GM12874 (cell line): ENCODE data around the gene HES4.

Experiments
- TF ChIP-seq, protein P1 (sequence below): IDR thresholded peaks from 2 replicates; pipeline ENCODE4 v1.5.1; 2011; ENCODE audit warnings: low read depth, mild to moderate bottlenecking, control low read depth, low read length, moderate library complexity; ENCODE audit not compliant: insufficient read depth

HES4 gene

DNA sequence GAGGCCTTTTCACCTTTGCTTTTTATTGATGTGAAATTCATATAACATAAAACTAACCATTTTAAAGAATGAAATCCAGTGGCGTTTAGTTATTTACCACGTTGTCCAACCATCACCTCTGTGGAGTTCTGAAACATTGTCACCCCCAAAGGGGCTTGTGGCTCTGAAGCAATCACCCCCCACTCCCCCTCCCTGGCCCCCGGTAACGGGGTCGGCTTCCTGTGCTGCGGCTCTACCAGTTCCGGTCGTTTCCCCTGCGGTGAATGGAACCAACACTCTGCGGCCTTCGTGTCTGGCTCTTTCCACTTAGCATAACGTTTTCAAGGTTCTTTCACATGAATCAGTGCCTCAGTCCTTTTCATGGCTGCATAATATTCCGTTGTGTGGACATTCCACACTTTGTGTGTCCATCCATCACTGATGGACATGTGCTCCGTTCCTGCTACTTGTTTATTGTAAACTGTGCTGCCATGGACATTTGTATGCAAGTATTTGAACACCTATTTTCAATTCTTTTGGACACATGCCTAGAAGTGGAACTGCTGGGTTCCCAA lies 11.6 kb upstream of the HES4 start:
- TF ChIP-seq, protein P1, sequence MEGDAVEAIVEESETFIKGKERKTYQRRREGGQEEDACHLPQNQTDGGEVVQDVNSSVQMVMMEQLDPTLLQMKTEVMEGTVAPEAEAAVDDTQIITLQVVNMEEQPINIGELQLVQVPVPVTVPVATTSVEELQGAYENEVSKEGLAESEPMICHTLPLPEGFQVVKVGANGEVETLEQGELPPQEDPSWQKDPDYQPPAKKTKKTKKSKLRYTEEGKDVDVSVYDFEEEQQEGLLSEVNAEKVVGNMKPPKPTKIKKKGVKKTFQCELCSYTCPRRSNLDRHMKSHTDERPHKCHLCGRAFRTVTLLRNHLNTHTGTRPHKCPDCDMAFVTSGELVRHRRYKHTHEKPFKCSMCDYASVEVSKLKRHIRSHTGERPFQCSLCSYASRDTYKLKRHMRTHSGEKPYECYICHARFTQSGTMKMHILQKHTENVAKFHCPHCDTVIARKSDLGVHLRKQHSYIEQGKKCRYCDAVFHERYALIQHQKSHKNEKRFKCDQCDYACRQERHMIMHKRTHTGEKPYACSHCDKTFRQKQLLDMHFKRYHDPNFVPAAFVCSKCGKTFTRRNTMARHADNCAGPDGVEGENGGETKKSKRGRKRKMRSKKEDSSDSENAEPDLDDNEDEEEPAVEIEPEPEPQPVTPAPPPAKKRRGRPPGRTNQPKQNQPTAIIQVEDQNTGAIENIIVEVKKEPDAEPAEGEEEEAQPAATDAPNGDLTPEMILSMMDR, result no peak

DNA sequence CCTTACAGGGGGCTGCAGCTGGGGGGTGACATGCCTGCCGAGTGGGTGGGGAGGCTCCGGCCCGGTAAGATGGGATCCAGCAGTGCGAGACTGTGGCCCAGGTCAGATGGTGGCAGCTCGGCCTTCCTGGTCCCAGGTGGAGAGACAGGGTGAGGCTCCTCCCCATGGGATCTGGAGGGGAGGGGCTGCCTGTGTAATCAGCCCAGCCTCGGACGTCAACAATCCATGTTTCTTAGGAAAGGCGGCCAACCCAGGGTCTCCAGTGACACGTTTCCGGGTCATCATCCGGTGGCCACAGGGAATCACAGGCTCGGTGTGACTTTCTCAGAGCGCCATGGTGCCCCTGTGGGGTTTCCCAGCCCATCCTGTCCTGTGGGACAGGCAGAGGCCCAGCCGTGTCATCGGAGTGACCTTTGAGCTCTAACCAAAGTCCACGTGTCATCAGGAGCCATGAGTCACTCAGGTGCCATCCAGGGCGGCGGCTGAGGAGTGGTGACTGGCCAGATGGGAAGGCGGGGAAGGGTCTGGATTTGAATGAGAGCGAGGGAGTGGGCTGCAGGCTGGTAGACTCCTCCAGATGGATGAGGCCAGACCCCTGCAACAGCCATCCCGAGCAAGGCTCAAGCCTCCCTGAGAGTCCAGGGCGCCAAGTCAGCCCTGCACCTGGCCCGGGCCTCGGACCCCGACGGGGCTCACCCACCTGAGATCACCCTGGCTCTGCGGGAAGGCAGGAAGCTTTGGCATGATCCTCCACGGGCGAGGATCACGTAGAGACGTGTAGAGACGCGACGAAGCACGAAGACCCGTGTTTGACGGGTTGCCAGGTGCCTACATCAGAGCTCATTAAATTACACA lies 6.6 kb upstream of the HES4 start:
- TF ChIP-seq, protein P1, result no peak

DNA sequence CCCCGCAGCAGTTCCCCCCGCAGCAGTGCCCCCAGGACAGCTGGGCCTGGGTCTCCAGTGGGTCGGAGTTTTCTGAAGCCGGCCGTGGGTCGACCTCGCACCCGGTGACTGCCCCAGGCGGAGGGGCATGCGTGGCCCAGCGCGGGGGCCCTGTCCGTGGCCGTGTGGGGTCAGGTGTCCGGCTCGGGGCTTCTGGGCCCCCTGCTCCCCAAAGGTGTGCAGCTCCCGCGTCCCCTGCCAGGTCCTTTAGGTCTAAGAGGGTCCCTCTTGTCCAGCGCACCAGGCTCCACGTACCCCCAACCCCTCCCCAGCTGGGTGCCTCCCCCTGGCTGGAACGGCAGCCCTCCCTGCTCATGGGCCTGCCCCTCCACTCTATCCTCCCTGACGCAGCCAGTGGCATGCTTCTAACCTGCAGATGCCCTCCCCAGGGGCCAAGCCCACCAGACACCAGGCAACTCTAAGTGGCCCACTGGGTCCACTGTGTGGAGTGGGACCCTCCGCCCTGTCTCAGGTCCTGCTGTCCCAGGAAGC lies 5.9 kb upstream of the HES4 start:
- TF ChIP-seq, protein P1, result no peak

DNA sequence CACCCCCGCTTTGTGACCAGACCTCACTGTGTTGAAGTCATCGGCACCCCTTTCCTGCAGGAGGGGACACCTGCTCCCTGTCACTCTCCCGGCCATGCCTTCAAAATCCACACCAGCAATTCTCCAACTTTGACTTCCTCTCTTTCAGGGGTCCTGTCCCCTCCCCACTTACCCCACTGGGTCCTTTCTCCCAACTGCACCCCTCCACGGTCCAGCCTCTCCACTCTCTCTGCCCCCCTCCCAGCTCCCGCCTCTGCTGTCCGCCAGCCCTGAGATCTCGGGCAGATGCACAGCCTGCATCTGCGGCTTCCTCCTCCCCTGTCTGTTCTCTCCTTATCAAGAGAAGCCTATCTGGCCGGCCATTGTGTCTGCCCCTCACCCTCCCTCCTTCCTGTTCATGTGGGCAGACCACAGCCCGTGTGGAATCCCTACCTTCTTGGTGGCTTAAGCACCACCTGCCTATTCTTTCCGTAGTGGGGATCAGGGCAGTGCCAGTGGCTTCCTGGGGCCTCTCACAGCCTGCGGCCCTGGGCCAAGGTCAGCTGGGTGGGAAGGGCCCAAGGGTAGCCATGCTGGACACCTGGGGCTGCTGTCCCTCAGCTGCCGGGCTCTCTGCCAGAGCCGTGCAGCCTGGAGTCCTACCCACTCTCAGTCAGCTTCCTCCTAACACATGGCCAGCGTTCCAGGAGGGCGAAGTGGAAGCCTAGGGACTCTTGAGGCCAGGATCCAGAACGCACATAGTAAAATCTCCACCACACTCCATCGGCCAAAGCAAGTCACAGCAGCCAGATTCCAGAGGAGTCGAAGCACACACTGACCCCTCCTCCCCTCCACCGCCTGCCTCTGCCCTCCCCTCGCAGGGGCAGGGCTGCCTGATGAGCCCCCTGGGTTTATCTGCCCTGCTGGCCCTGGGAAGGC lies 5.1 kb upstream of the HES4 start:
- TF ChIP-seq, protein P1, result no peak

DNA sequence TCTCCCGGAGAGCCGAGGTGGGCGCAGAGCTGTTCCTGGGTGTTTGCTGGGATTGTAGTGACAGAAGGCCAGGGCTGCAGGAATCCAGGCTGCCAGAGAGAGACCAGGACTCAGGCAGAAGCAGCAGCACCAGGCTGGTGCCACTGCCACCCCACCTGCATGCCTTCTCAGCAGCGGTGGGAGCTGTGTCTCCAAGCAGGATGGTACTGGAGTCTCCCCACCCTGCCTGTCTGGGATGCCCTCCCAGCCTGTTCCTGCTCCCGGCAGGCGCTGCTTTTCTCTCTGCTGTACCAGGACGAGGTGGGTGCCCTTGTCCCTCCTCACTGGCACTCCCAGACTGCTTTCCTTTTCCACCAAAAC lies 4.5 kb upstream of the HES4 start:
- TF ChIP-seq, protein P1, result no peak

DNA sequence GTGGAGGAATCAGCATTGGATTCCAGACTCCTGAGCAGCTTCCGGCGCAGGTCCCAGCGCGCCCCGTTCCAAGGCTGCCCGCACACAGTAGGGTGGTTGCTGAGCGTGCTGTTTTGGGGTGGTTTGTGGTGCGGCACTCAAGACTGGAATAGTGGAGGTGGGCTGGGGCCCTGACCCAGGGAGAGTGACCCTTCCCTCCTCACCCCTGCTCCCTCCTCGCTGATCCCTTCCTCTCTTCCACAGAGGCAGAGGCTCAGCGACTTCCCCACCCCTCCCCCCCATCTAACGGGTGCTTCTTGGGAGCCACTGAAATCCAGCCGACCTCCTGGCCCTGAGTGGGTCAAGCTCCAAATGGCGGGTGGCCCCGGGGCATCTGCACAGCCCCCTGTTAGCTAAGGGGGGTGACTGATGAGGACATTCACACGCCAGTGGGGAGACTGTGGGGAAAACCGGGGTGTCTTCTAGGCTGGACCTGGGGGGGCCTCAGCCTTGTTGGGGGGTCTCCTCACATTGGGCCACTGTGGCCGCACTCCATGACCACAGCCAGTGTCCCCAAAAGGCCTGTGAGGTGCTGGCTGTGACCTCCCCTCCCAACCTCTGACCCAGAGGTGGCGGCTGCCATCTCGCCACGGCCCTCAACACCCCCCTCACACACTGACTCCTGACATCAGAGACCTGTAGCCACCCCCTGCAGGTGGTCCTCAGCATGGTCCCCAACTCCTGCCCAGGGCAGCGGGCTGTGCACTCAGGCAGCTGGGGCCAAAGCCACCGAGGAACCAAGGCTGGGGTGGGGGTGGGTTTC lies 3.9 kb upstream of the HES4 start:
- TF ChIP-seq, protein P1, result no peak
